ENCODE data around the gene NDUFAF2.
"Not testable (repeated sequence)": the region's sequence is repeated elsewhere in the genome, so short reads cannot be mapped to it uniquely, and the experiment has no call there.

Gene NDUFAF2

DNA sequence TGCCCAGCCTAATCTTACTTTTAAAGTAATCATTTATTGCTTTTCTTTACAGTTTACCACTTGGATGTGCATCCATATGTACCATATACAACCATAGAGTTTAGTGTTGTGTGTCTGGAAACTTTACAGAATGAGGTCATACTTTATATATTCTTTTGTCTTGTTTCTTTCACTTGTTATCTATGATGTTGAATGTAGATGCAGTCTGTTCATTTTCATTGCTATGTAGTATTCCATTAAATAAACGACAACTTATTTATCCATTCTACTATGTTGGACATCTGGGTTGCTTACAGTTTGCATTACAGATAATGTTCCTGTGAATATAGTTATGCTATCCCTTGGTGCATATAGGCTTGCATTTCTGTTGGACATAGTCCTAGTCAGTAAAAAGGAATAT is 238.5 kb downstream of the NDUFAF2 start:
- DNase-seq, result no peak

GRCh38 chr5:61184708-61185107 is 239.7 kb downstream of the NDUFAF2 start:
- peak; percentile 15 for DNase-seq

DNA sequence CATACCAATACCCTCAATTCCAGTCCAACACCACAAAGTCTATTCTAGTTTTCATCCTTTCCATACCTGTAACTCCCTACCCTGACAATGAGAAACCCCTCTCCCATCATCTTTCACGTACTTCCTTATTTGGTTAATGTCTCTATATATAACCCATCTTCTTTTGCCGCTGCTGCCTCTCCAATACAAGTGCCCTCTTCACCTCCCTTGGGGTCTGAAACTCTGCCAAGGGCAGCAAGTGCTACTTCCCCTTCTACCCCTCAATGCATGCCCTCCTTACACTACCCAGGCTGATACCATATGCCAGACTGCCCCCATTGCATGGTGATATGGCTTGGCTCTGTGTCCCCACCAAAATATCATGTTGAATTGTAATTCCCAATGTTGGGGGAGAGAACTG is 241.6 kb downstream of the NDUFAF2 start:
- no peak for DNase-seq

GRCh38 chr5:61187352-61187751 is 242.3 kb downstream of the NDUFAF2 start:
- not testable (repeated sequence) for DNase-seq

GRCh38 chr5:61187826-61188225 is 242.8 kb downstream of the NDUFAF2 start:
- DNase-seq, result not testable (repeated sequence)

DNA sequence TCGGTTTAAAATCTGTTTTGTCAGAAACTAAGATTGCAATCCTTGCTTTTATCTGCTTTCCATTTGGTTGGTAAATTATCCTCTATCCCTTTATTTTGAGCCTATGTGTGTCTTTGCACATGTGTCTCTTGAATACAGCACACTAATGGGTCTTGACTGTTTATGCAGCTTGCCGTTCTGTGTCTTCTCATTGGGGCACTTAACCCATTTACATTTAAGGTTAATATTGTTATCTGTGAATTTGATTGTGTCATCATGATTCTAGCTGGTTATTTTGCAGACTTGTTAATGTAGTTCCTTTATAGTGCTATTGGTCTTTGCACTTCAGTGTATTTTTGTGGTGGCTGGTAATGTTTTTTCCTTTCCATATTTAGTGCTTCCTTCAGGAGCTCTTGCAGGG is 253.6 kb downstream of the NDUFAF2 start:
- no peak for DNase-seq

DNA sequence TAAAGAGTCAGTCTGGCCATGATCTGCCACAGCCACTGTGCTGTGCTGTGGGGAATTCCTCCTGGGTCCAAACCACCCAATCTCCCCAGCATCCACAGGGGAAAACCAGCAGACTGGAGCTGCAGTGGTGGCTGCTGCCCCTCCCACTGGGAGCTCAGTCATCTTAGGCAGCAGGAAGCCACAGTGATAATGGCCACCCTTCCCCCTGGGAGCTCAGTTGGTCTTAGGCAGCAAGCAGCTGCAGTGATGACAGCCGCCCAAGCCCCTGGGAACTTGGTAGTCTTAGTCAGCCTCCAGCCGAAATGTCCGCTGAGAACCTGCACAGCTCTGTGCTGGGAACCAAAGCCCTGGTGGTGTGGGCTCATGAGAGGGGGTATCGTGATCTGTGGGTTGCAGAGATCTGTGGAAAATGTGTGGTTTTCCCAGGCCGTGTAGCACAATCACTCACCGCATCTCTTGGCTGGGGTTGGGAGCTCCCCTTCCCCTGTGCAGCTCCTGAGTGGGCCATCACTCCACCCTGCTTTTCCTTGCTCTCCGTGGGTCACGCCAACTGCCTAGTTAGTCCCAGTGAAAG is 255.7 kb downstream of the NDUFAF2 start:
- DNase-seq, result peak; percentile 41

- peak; percentile 52 for DNase-seq
These were observed 257.2 kb downstream of the NDUFAF2 start for GRCh38 chr5:61202213-61202612.
